NCI-H1048 (cell line): ENCODE results near the gene FREM3.
"Not testable (repeated sequence)": the region's sequence is repeated elsewhere in the genome, so short reads cannot be mapped to it uniquely, and the experiment has no call there.

Experiments used
- DNase-seq: peaks from one replicate; lab custom pipeline; 2025; lab: John Stamatoyannopoulos, UW

The FREM3 gene

DNA sequence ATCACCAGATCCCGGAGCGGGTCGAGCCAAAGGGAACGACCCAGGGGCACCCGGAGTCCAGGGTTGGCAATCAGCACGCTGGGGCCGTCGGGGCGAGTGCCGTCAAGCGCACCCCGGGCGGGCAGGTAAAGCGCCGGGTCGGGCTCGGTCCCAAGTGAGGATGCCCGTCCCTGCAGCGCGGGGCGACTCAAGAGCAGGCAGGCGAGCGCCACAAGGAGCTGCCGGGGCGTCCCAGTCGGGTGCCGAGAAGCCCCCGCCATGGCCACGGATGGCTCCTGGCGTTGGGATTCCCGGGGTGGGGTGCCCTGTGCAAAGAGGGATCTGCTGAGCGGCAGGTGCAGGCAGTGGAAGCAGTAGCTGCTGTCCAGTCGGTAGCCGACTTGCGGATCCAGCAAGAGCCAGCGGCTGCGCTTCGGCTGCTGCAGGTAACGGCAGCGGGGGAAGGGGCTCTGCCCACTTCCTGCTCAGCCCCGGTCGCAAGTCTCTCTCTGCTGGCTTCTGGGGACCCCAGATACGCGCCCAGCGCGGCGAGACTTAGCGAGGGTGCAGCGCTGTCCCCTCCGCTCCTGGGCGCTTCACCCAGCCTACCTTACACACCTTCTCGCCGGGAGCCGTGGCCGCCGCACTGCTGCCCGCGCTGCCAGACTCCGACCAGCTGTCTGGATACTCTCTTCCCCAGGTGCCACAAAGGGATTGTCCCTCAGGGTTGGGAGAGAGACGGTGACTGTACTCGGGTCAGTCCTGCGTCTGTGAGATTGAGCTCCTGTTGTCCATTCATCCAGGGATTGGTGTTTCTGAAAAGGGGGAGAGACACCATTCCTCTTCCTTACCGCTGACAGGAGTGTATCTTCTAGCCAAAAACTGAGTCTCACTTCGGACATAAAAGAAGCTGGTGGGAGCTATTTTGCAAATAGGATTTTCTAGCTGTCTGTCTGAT, at the start of gene FREM3:
TSS of gene FREM3 (minus strand) at position 260 of the 937 bp plus-strand sequence. CDS start at position 260, 0 bp downstream.
- no peak for DNase-seq

DNA sequence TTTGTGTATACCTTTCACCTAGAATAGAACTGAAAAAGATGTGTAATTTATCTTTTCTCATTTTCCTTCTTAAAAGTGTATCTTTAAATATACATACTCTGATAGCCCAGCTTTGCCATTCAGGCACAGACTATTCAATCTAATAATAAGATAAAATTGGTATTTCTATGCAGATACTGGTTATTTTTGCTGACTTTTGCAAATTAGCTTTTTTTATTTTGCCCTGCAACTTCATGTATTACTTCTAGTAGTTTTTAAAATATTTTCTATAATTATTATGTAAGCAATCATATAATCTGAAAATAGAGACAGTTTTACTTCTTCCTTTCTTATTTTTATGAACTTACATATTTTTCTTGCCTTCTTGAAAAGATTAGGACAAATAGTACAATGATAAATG, 45.4 kb upstream of the FREM3 start:
- DNase-seq = no peak

DNA sequence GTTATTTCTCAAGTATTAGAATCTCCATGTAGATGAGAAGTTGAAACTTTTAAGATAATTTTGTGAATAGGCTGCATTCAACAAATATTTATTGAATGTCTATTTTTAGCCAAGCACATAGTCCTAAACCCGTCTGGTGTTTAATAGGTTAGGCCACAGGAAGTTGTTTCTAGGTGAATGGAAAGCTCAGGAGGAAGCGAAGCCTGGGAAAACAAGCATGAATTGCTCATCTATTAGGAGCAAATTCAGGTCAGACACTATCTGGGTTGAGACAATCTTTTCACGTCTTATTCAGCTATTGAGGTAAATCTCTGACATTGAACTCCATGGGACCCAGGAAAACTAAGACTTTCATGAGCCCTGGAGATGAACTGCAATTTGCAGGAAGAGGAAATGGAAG, 43.1 kb upstream of the FREM3 start:
- DNase-seq = no peak

DNA sequence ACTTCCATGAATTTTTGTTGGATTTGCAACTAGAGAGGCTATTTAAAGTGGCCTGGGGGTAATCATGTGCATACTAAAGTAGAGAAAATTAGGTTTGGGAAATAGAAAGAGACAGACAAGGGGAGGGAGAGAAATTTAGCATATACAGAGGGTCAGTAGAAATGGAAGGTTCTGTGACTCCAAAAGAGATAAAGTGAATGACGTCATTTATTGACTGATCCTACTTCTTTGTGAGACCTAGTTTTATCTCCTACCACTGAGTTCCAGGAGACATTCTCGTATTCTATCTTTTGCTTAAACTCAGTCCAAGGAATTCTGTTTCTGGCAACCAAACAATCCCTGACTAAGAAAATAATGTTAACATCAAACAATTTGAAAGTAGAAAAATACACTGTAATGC, 42.4 kb upstream of the FREM3 start:
- no peak for DNase-seq

DNA sequence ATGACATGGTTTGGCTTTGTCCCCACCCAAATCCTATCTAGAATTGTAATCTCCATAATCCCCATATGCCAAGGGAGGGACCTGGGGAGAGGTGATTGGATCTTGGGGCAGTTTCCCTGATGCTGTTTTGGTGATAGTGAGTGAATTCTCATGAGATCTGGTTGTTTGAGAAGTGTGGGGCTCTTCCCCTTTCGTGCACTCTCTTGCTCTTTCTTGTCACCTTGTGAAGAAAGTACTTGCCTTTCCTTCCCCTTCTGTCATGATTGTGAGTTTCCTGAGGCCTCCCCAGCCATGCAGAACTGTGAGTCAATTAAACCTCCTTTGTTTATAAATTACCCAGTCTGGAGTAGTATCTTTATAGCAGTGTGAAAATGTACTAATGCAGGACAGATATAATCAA, 36.4 kb upstream of the FREM3 start:
- DNase-seq = no peak

DNA sequence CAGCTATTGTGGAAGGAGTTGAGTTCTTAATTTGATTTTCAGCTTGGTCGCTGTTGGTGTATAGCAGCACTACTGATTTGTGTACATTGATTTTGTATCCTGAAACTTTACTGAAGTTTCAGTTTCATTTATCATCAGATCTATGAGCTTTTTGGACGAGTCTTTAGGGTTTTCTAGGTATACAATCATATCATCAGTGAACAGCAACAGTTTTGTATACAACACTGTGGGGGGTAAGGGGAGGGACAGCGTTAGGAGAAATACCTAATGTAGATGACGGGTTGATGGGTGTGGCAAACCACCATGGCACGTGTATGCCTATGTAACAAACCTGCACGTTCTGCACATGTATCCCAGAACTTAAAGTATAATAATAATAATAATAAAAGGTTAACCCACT, 35.6 kb upstream of the FREM3 start:
- DNase-seq = not testable (repeated sequence)

DNA sequence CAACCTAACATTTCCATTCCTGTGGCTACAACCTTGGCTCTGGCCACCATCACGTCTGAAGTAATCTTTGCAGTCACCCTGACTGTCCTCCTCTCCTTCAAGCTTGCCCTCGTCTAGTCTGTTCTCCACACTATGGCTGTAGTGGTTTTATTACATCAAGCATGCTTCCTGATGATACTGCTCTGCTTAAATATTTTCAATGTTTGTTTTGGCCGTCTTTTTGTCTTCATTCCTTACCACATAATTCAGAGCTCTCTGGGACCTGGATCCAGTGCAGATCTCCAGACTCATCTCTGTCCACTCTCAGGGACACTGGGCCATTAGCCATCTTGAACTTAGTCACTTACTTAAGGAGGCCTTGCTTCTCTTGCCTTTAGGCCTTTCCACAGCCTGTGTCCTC, 27.7 kb upstream of the FREM3 start:
- no peak for DNase-seq

DNA sequence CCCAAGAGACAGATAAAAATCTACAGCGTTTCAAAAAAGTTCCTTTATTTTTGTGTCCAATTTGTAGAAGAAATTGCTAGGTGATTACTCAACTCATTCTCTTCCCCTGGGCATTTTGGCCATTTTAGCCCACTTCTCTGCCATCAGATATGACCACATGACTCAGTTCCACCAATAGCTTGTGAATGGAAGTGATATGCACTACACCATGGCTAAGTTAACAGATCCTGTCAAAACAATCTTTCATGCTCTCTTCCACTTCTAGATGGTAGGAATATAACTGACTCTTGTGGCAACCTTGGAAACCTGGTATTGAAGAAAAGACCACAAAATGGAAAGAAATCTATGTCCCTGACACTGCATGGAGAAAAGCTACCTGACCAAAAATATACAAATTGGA, 26.2 kb upstream of the FREM3 start:
- no peak for DNase-seq

DNA sequence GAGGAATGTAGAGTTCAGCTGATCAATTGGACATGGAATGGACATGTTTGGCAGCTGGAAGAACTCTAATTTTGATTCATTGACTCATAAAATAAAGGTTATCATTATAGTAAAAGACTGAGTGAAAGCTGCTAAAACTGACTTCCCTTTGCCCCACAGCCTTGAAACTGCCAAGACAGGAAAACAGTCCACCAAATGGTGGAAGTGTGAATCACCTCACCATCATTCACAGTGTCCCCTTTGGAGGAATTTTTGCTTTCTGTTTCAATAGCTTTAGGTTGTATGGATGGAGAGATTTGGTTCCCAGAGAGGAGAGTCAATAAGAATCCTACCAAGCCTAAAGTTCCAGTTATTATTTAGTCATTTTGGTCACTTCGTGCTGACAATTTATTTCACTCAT, 20.8 kb upstream of the FREM3 start:
- no peak for DNase-seq

DNA sequence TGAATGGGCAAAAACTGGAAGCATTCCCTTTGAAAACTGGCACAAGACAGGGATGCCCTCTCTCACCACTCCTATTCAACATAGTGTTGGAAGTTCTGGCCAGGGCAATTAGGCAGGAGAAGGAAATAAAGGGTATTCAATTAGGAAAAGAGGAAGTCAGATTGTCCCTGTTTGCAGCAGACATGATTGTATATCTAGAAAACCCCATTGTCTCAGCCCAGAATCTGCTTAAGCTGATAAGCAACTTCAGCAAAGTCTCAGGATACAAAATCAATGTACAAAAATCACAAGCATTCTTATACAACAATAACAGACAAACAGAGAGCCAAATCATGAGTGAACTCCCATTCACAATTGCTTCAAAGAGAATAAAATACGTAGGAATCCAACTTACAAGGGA, 18.3 kb upstream of the FREM3 start:
- not testable (repeated sequence) for DNase-seq

DNA sequence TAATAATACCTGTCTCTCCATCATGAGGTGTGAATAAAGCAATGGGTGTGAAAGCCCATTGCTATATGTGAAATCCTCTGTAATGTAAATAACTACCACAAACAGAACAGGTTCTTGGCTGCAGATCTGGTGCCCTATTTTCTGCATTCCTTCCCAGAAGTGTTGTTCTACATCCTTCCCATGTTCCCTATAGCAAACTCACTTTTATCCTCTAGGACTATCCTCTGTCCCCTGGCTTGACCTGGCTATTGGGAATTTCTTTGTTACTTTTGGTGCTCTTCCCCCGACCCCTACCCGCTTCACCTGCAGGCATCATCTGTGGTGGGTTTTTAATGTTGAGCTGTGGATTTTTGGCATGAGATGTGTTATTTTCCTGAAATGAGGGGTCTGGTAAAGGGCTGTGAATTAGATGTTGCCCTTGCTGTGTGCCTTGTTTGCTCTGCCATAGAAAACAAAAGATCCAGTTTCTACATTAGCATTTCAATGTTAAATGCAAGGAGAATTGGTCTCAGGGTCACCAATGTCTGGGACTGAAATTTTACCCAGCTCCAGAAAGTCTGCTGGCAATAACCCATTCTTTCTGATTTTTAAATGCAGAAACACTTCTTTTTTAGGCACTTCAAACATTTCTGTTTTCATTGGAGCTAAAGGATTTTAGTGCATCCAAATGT, 13.6 kb upstream of the FREM3 start:
- DNase-seq = no peak

DNA sequence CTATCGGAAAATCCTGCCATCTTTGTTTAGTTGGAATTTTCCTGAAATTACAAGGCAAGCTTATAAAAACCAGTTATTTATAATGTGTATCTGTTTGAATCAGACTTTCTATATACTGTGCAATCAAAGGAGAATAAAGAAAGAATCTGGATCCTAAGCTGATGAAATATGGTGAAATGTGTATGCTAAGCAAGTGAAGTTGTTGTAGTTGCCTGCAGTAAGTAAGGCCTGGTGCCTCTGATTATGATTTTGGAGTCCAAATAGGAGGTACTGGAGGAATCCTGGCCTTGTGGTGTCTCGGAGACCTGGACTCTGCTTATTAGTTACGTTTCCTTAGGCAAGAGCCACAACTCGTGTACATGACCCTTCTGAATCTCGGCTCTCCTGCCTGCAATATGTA, 13.1 kb upstream of the FREM3 start:
- no peak for DNase-seq

DNA sequence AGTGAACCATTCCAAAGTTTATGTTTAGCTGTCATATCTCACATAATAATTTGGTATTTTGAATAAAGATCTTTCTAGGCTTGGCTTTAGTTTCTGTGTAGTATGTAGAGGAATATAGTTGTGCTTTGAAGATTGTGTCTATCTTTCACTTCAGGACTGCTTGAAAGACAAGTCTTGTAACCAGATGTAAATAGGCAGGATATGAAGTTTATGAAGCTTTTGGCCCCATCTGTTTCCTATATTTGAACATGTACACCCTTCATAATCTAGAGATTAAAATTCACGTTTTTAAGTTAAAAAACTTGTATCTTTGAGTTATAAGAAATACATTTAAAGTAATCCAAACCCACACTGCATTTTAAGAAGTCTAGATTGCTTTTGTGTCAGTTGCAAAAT, 11.7 kb upstream of the FREM3 start:
- no peak for DNase-seq

DNA sequence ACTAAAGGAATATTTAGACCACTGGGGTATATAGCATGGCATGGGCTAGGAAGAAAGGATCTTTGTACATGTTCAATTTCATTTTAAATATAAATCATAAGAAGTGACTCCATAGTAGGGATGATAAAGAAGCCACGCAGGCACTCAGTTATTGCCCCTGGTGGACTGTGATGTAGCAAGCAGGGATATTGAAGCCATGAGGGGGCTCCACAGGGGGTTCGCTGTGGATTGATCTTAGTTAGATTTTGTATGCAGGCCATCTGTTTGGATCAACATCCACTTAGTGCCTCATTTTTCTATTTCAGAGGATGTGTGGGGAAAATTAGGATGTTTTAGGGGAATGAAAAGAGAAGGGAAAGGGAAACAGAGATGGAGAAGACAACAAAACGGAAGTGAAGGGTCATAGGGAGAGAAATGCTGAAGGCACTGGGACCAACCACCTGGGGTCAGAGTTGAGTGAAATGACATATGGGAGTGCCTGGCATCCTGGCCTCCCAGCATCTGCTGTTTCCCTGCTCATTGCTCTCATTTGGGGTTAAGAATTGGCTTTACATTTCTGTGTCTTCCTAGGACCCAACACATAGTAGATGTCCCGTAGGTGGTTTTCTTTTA, 11.2 kb upstream of the FREM3 start:
- no peak for DNase-seq

DNA sequence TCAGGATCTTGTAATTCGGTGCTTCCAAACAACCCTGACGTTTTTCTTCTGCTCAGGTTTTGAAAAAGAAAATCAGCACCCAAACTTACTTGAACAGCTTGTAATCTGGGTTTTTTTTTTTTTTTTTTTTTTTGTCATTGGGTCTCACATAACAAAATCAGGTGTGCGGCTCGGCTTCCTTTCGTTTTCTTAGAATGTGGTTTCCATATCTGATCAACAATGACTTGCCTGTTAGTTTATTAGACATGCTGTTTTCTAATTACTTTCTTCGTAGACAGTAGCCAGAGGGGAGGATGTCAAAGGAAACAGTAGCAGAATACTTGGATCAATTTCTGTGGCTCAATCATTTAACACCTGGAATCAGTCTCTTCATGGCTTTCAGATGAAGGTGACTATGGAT, 890 bp upstream of the FREM3 start:
- no peak for DNase-seq

DNA sequence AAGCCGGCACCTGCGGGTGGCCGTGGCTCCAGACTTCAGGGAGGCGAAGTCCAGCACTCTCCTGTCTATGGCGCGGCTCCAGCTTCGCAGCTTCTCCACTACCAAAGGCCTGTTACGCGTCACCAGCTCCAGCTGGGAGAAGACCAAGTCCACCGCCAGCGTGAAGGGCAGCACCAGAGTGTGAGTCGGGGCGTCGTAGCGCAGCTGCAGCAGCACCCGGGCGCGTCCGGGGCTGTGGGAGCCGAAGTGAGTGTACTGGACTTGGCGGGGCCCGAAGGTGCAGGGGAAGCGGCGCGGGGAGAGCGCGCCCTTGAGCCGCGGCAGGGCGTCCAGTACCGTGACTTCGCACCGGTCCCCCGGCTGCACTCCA, 444 bp downstream of the FREM3 start:
- no peak for DNase-seq

DNA sequence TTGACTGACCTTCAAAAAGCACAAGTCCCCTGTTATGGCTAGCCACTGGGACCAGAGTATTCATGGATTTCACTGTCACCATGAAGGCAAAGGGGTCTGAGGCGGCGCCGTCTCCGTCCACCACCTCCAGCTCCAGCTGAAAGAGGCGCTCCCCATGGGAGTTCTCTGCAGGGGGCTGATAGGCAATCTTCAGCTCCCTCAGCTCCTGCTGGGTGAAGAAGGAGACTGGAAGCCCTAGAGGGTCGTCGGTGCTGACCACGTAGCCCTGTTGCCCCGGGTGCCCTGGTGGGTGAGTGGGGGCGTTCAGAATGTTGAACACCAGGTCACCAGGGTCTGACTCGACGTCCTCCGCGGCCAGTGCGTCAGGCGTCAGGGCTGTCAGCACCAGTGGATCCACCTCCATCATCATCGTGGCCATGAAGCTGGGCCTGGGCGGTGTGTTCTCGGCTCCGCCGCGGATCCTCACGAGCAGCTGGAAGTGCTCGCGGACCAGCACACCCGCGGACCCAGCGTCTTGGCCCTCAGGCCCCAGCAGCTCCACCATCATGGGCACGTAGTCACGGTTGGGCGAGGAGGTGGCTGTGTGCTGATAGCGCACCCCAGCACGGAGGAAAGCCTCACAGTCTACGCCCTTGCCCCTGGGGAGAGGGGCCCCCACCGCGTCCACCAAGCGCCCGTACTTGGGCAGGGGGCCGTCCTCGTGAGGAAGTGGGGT, 987 bp downstream of the FREM3 start:
- no peak for DNase-seq

DNA sequence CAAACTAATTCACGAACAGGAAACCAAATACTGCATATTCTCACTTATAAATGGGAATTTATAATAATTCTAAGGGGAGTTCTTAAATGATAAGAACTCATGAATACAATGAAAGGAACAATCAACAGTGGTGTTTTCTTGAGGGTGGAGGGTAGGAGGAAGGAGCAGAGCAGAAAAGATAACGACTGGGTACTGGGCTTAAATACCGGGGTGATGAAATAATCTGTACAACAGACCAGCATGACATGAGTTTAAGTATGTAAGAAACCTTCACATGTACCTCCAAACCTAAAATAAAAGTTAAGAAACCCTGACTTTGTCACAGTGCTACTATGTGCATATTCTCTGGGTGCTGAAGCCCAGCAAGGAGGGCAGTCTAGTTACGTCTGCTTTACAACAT, 6.6 kb downstream of the FREM3 start:
- no peak for DNase-seq

DNA sequence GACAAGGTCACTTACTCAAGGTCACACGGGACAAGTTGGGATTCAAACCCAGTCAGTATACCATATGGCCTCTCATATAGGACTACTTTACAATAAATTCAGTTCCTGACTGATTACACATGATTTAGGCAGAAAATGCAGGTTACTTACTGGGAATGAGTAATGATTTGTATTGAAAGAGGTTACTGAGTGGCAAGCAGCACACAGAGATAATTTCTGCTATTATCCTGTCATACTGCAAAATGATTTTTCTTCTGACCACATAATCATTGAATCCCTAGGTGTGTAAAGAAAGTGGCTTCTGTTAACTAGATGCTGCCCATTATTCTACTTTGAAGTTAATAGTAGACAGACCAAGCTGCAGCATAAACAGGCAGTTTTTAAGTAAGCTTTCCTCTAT, 8.2 kb downstream of the FREM3 start:
- no peak for DNase-seq

DNA sequence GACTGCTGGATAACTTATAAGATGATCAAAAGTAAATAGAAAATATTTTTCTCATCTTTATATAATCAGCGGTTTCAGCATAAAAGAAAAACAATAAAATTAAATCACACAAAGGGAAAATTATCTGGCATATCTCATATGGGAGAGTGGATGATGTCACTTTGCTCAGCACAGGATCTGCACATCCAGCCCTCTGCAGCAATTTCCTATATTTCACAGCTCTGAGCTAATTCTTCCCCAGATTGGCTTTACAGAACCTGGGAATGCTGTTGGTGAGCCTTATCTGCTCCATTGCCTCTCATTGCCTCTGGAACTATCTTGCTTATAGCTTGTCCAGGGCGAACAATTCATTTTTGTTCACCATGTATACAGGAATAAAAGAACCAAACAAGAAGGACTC, 21.0 kb downstream of the FREM3 start:
- no peak for DNase-seq

DNA sequence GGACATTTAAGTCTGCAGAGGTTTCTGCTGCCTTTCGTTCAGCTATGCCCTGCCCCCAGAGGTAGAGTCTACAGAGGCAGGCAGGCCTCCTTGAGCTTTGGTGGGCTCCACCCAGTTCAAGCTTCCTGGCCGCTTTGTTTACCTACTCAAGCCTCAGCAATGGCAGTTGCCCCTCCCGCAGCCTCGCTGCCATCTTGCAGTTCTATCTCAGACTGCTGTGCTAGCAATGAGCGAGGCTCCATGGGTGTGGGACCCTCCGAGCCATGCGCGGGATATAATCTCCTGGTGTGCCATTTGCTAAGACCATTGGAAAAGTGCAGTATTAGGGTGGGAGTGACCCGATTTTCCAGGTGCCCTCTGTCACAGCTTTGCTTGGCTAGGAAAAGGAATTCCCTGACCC, 26.8 kb downstream of the FREM3 start:
- DNase-seq = not testable (repeated sequence)

DNA sequence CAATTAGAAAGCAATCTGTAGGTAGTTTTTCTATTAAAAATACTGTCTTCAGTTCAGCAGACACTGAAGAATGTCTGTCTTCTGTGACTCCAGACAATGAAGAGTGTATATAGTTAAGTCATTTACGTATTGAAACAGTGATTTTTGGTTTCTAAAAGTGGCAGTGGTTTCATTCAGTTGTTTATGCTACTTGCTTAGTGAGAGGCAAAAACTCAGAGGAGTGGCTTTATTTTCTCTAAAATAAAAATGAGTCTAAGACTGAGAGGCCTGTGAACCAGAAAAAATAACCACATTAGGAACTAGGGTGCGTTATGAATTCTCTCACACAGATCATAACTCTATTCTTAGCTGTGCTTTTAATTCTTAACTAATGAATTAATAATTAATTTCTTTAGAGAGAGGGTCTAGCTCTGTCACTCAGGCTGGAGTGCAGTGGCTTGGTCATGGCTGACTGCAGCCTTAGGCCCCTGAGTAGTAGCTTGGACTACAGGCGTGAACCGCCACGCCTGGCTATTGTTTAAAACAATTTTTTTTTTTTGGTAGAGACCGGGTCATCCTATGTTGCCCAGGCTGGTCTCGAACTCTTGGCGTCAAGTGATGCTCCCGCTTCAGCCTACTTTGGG, 31.4 kb downstream of the FREM3 start:
- DNase-seq = no peak
